HCT116 (cell line): ENCODE measurements around the gene SEPTIN12. TPM values are rescaled to one million over a fixed set of nuclear protein-coding genes. Genes with fewer than 3 reads are reported as not detected.
A peak's percentile ranks its signal among the peaks of the same experiment; 100 is the strongest.

Source experiments
- ATAC-seq: fragments of 200-7000 bp; cut with Tn5 transposase; 2 replicates; pipeline ENCODE4 v1.9.1; 2020; ENCODE audit warnings: mild to moderate bottlenecking, moderate library complexity
- BruUV-seq: library from RNA; stranded (reverse); fragments of 400-500 nt; replicated peaks from 2 replicates; lab custom pipeline; 2021; lab: Mats Ljungman, UMichigan
- CTCF ChIA-PET: fragments of 300-600 bp; sonication (Branson Sonifier 250); formaldehyde crosslinking; loops from one replicate; lab custom pipeline; 2021; ENCODE audit warnings: antibody characterized with exemption; lab: Charles Lee
- POLR2A ChIA-PET: fragments of 300-600, 350-600 bp; sonication (Branson Sonifier 250); formaldehyde crosslinking; loops from one replicate; lab custom pipeline; 2021; ENCODE audit warnings: antibody characterized with exemption; lab: Charles Lee
- RAD21 ChIA-PET, 2 experiments: fragments of 300-600 bp; sonication (Branson Sonifier 250); formaldehyde crosslinking; loops; one replicate each; lab custom pipeline; 2023; ENCODE audit warnings: low total read pairs in 2 of 2; ENCODE audit not compliant: uncharacterized antibody in 2 of 2, unreplicated experiment in 2 of 2, low non-redundant PET in 1 of 2; lab: Charles Lee
- DNase-seq: peaks from one replicate; pipeline ENCODE4 v3.0.0-alpha.2; 2010; ENCODE audit warnings: low read depth, low spot score
- H2AFZ ChIP-seq: fragments of 200-600 bp; shearing (Covaris generic), sonication (generic); 2 replicates; pipeline ENCODE4 v1.6.1; 2017; ENCODE audit warnings: low read depth, mixed run types, mixed read lengths, antibody characterized with exemption, low read length; ENCODE audit not compliant: poor library complexity, severe bottlenecking
- H3K27ac ChIP-seq: 2 replicates; pipeline ENCODE4 v1.5.1; 2012; ENCODE audit warnings: low read depth, low read length
- H3K27me3 ChIP-seq: fragments of 200-600 bp; sonication (generic); 2 replicates; pipeline ENCODE4 v1.6.1; 2016; ENCODE audit warnings: mixed run types, low read length, mixed read lengths; ENCODE audit not compliant: insufficient read depth
- H3K36me3 ChIP-seq, 2 experiments: fragments of 200-500 bp in 1 of 2; fragments of 200-600 bp in 1 of 2; sonication (Bioruptor generic) in 1 of 2; sonication (generic) in 1 of 2; 2 replicates each; pipeline versions ENCODE4 v1.5.1 to v1.6.1; 2014 to 2016; ENCODE audit warnings: low read length in 2 of 2, inconsistent platforms in 1 of 2, mixed read lengths in 1 of 2, mixed run types in 1 of 2; ENCODE audit not compliant: insufficient read depth in 2 of 2, control insufficient read depth in 1 of 2
- H3K4me1 ChIP-seq, 2 experiments: fragments of 200-600 bp in 1 of 2; sonication (generic) in 1 of 2; 2 replicates each; pipeline versions ENCODE4 v1.5.1 to v1.6.1; 2012 to 2017; ENCODE audit warnings: low read length in 2 of 2, inconsistent platforms in 1 of 2, mild to moderate bottlenecking in 1 of 2, mixed read lengths in 1 of 2, mixed run types in 1 of 2, moderate library complexity in 1 of 2; ENCODE audit not compliant: insufficient read depth in 2 of 2, control insufficient read depth in 1 of 2
- H3K4me2 ChIP-seq: fragments of 200-600 bp; sonication (generic); 2 replicates; pipeline ENCODE4 v1.6.1; 2017; ENCODE audit warnings: mixed run types, low read length, mixed read lengths
- H3K4me3 ChIP-seq, 2 experiments: fragments of 200-600 bp in 1 of 2; sonication (generic) in 1 of 2; replicated peaks in 1 of 2; 2 replicates each; pipeline ENCODE4 v1.5.1; 2011 to 2016; ENCODE audit warnings: low read length in 2 of 2, control low read depth in 1 of 2, low read depth in 1 of 2, mild to moderate bottlenecking in 1 of 2, mixed read lengths in 1 of 2, mixed run types in 1 of 2
- H3K79me2 ChIP-seq: fragments of 200-600 bp; sonication (generic); 2 replicates; pipeline ENCODE4 v1.6.1; 2017; ENCODE audit warnings: mild to moderate bottlenecking, mixed run types, low read length, moderate library complexity, mixed read lengths; ENCODE audit not compliant: insufficient read depth
- H3K9ac ChIP-seq: fragments of 200-600 bp; sonication (generic); 2 replicates; pipeline ENCODE4 v1.6.1; 2016; ENCODE audit warnings: low read length, mixed read lengths
- H3K9me2 ChIP-seq: fragments of 200-600 bp; sonication (generic), shearing (Covaris generic); 2 replicates; pipeline ENCODE4 v1.6.1; 2017; ENCODE audit warnings: mixed run types, mild to moderate bottlenecking, moderate library complexity; ENCODE audit not compliant: insufficient read depth
- H3K9me3 ChIP-seq, 2 experiments: fragments of 200-500 bp in 1 of 2; fragments of 200-600 bp in 1 of 2; sonication (Bioruptor generic) in 1 of 2; sonication (generic) in 1 of 2; 2 replicates each; pipeline ENCODE4 v1.6.1; 2014 to 2017; ENCODE audit warnings: low read length in 2 of 2, mixed read lengths in 2 of 2, inconsistent platforms in 1 of 2, low read depth in 1 of 2, mild to moderate bottlenecking in 1 of 2, mixed run types in 1 of 2, moderate library complexity in 1 of 2; ENCODE audit not compliant: control insufficient read depth in 1 of 2, insufficient read depth in 1 of 2
- H4K20me1 ChIP-seq: fragments of 200-600 bp; sonication (generic), shearing (Covaris generic); 2 replicates; pipeline ENCODE4 v1.6.1; 2017; ENCODE audit warnings: mixed run types, mild to moderate bottlenecking, moderate library complexity; ENCODE audit not compliant: insufficient read depth
- ATF3 ChIP-seq: IDR thresholded peaks from 2 replicates; pipeline ENCODE4 v1.6.1; 2012
- CBX3 ChIP-seq: IDR thresholded peaks from 2 replicates; pipeline ENCODE4 v1.6.1; 2012; ENCODE audit warnings: low read depth
- CEBPB ChIP-seq: IDR thresholded peaks from 2 replicates; pipeline ENCODE4 v1.6.1; 2012; ENCODE audit warnings: low read depth
- EGR1 ChIP-seq: IDR thresholded peaks from 2 replicates; pipeline ENCODE4 v1.6.1; 2012; ENCODE audit warnings: low read depth
- ELF1 ChIP-seq: IDR thresholded peaks from 2 replicates; pipeline ENCODE4 v1.6.1; 2012; ENCODE audit warnings: low read depth, borderline replicate concordance
- EZH2 ChIP-seq: fragments of 200-600 bp; sonication (generic); IDR thresholded peaks from 2 replicates; pipeline ENCODE4 v1.6.1; 2017; ENCODE audit warnings: antibody characterized with exemption, mixed run types
- EZH2phosphoT487 ChIP-seq: fragments of 200-600 bp; IDR thresholded peaks from 2 replicates; pipeline ENCODE4 v1.6.1; 2018; ENCODE audit warnings: antibody characterized with exemption, borderline replicate concordance
- FOSL1 ChIP-seq: IDR thresholded peaks from 2 replicates; pipeline ENCODE4 v1.6.1; 2012; ENCODE audit warnings: low read depth
- POLR2AphosphoS5 ChIP-seq: IDR thresholded peaks from 2 replicates; pipeline ENCODE4 v1.6.1; 2011; ENCODE audit warnings: mild to moderate bottlenecking, low read depth, low read length, moderate library complexity
- RAD21 ChIP-seq: IDR thresholded peaks from 2 replicates; pipeline ENCODE4 v1.6.1; 2012; ENCODE audit warnings: low read depth, mild to moderate bottlenecking
- REST ChIP-seq: IDR thresholded peaks from 2 replicates; pipeline ENCODE4 v1.6.1; 2012; ENCODE audit warnings: low read depth
- SIN3A ChIP-seq: IDR thresholded peaks from 2 replicates; pipeline ENCODE4 v1.6.1; 2012; ENCODE audit warnings: low read depth
- SP1 ChIP-seq: IDR thresholded peaks from 2 replicates; pipeline ENCODE4 v1.6.1; 2012; ENCODE audit warnings: low read depth
- TCF7L2 ChIP-seq: IDR thresholded peaks from 2 replicates; pipeline ENCODE4 v1.7.0; 2011; ENCODE audit warnings: borderline replicate concordance, inconsistent platforms; ENCODE audit not compliant: insufficient read depth, insufficient read length; ENCODE audit errors: extremely low read depth
- YY1 ChIP-seq: IDR thresholded peaks from 2 replicates; pipeline ENCODE4 v1.6.1; 2011; ENCODE audit warnings: low read length, low read depth, moderate library complexity, mild to moderate bottlenecking; ENCODE audit not compliant: insufficient replicate concordance; ENCODE audit errors: extremely low read depth
- ZFX ChIP-seq: fragments of 450-650 bp; IDR thresholded peaks from 2 replicates; pipeline ENCODE4 v1.6.1; 2017
- ZNF274 ChIP-seq: fragments of 200-500 bp; sonication (Bioruptor generic); IDR thresholded peaks from 2 replicates; pipeline ENCODE4 v1.6.1; 2014; ENCODE audit warnings: mild to moderate bottlenecking, low read depth, low read length, inconsistent platforms
- intact Hi-C: fragments of 100-400 bp; cut with micrococcal nuclease; formaldehyde crosslinking; loops from 2 replicates; pipeline ENCODE4 v1.10.0; 2022
- total RNA-seq: library from RNA; stranded (reverse); gene quantifications from one replicate; pipeline ENCODE4 v1.2.1, GENCODE V29; 2021; ENCODE audit not compliant: unreplicated experiment
- TF ChIP-seq, protein P1 (sequence below), 3 experiments: fragments of 200-600 bp in 1 of 3; sonication (generic) in 1 of 3; IDR thresholded peaks in 2 of 3; conservative IDR thresholded peaks in 1 of 3; 2 replicates each; pipeline ENCODE4 v1.5.1; 2012 to 2017; ENCODE audit warnings: low read depth in 2 of 3, low read length in 2 of 3, antibody characterized with exemption in 1 of 3, borderline replicate concordance in 1 of 3, control low read depth in 1 of 3, mild to moderate bottlenecking in 1 of 3, mixed read lengths in 1 of 3, mixed run types in 1 of 3, moderate library complexity in 1 of 3; ENCODE audit not compliant: insufficient read depth in 1 of 3
- TF ChIP-seq, protein P2 (sequence below): IDR thresholded peaks from 2 replicates; pipeline ENCODE4 v1.6.1; 2012

SEPTIN12 gene
- total RNA-seq, 1 experiment from 2014 or later: not detected

DNA sequence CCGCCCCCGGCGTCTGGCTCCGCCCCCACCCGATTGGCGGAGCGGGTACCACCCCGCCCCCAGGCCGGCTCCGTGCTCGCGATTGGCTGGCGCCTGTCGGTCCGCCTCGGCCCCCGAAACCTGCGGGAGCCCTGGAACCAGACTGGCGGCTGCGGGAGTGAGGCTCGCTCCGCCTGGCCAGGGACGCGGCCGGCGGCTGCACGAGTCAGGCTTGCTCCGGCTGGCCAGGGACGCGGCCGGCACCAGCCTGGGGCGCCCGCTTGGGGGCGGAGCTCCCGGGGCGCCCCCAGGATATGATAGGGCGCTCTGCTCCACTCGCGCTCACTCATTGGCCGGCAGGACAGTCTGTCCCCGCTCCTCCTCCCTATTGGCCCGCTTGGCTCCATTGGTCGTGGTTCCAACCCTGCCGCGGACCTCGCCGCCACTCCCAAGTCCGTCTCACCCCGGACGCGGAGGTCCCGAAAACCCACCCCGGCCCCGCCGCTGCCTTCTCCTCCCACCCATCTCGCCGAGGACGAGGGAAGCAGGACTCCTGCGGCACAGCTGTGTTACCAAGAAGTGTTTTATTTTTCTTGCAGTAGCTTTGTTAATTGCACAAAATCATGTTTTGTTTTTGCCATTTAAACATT lies 14.6 kb upstream of the SEPTIN12 start:
- RAD21 ChIA-PET: interaction anchor here (1.2 to 1.5 kb wide), 2 partner anchors 34 to 35 kb away, joined by 3 read pairs; partner anchors contain the start of gene ZNF500 (in 1 of the 2)
- peak overlapping the region; percentile 76 for H3K9ac ChIP-seq
- no peaks in the 10 kb centered on the region for H4K20me1 ChIP-seq
- H3K9me2 ChIP-seq: no peaks in the 10 kb centered on the region
- H3K4me3 ChIP-seq: peak overlapping the region; percentile 60 to 62
- H3K9me3 ChIP-seq: no peaks in the 10 kb centered on the region
- intact Hi-C loops: loop anchor here (1.0 kb wide), 1 partner anchor 68 kb away; the partner anchor contains the start of genes ANKS3 and DNAAF8
- POLR2A ChIA-PET: interaction anchor here (0.6 to 1.6 kb wide), 4 partner anchors 10 to 142 kb away, joined by 3 to 6 read pairs (median 4); partner anchors contain the start of genes ANKS3 and DNAAF8
- peaks cover 9 to 13% of the 10 kb centered on the region in 2 experiments; a peak in 3 of 4 replicates for H3K36me3 ChIP-seq
- H3K4me2 ChIP-seq: peak overlapping the region; percentile 97
- CTCF ChIA-PET: interaction anchor here (1.0 kb wide), 1 partner anchor 240 kb away, joined by 3 read pairs; no protein-coding TSS in a partner anchor
- H3K79me2 ChIP-seq: no peaks in the 10 kb centered on the region
- H3K4me1 ChIP-seq: peaks cover 13 to 20% of the 10 kb centered on the region in 2 experiments
- ATAC-seq (peak; percentile 91), DNase-seq (peak; percentile 72)
- H3K27me3 ChIP-seq: no peaks in the 10 kb centered on the region
- peak overlapping the region; percentile 89 for H3K27ac ChIP-seq
- peak overlapping the region; percentile 66 for H2AFZ ChIP-seq
- BruUV-seq: no TSS peak
- TF ChIP-seq TCF7L2: peak; percentile 11
- TF ChIP-seq, protein P1, sequence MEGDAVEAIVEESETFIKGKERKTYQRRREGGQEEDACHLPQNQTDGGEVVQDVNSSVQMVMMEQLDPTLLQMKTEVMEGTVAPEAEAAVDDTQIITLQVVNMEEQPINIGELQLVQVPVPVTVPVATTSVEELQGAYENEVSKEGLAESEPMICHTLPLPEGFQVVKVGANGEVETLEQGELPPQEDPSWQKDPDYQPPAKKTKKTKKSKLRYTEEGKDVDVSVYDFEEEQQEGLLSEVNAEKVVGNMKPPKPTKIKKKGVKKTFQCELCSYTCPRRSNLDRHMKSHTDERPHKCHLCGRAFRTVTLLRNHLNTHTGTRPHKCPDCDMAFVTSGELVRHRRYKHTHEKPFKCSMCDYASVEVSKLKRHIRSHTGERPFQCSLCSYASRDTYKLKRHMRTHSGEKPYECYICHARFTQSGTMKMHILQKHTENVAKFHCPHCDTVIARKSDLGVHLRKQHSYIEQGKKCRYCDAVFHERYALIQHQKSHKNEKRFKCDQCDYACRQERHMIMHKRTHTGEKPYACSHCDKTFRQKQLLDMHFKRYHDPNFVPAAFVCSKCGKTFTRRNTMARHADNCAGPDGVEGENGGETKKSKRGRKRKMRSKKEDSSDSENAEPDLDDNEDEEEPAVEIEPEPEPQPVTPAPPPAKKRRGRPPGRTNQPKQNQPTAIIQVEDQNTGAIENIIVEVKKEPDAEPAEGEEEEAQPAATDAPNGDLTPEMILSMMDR (IDR thresholded peaks at IDR 0.05 in 2 of 3, conservative IDR thresholded peaks at IDR 0.05 in 1 of 3; ENCODE audit: borderline replicate concordance in 1 of 3, insufficient read depth in 1 of 3, low read depth in 2 of 3, low read length in 2 of 3): no peak
- TF ChIP-seq YY1: no peak
- peak; percentile 25; the same call in 1 of the 2 replicates for TF ChIP-seq POLR2AphosphoS5
- TF ChIP-seq EZH2: no peak
- no peak for TF ChIP-seq REST
- no peak for TF ChIP-seq FOSL1
- peak; percentile 90 for TF ChIP-seq SP1
- TF ChIP-seq, protein P2, sequence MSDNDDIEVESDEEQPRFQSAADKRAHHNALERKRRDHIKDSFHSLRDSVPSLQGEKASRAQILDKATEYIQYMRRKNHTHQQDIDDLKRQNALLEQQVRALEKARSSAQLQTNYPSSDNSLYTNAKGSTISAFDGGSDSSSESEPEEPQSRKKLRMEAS: no peak
- no peak for TF ChIP-seq ZFX
- TF ChIP-seq EGR1: no peak
- no peak for TF ChIP-seq RAD21
- no peak for TF ChIP-seq CBX3
- TF ChIP-seq ELF1: no peak
- no peak for TF ChIP-seq ZNF274
- no peak for TF ChIP-seq EZH2phosphoT487
- no peak for TF ChIP-seq CEBPB
- TF ChIP-seq SIN3A: no peak
- no peak for TF ChIP-seq ATF3
